Right lobe of liver (tissue), 4 donors: Measurements from ENCODE around the gene IL17C.

Experiments used
- CTCF ChIP-seq, 4 donors: fragments of 200-600 bp in 3 of 4; fragments of 450-650 bp in 1 of 4; IDR thresholded peaks; one replicate each; pipeline versions ENCODE4 v1.5.1 to v1.8.0; 2016 to 2022; ENCODE audit warnings: antibody characterized with exemption in 4 of 4, mild to moderate bottlenecking in 2 of 4
- POLR2A ChIP-seq: fragments of 450-650 bp; IDR thresholded peaks from one replicate; pipeline ENCODE4 v1.6.1; 2017; ENCODE audit warnings: antibody characterized with exemption, mild to moderate bottlenecking
- donor health status: DM: no; HTN: no; CAD: no.
- donor health status: DM: no; HTN: no; CAD: no.
- donor health status: DM: no; HTN: yes; CAD: no.

DNA sequence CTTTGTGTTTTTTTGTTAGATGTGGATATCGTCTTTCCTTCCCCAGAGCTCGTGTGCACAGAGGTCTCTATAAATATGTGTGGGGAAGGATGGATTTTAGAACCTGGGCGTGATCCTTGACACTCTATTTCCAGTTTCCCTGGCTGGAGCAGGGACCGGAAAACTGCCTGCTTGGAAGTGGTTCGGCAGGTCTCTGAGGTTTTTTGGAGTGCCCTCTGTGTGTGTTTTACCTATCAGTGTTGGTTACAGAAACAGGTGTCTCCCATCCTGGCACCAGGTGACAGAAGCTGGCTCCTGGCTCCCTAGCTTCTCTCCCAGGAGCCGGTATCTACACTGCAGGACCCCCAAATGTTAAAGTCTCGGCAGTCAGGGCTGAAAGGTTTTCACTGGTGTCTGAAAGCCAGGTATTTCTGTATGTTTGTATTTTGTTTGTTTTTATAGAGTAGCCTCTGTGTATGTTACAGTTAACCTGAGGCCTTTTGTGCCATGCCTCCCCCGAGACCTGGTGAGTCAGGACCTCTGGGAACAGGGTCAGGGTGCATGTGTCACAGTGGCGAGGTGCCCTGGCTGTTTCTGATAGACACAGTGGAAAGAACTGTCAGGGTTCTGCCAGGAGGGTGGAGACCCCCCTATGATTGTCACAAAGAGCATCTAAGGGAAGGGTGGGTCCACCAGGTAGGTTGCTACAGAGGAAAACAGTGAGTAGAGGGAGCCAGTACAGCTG, 36.9 kb upstream of the IL17C start:
- TF ChIP-seq CTCF (IDR thresholded peaks at IDR 0.05) (no peak), POLR2A (no peak)
